ENCODE measurements around the gene PAQR4.

The PAQR4 gene

DNA sequence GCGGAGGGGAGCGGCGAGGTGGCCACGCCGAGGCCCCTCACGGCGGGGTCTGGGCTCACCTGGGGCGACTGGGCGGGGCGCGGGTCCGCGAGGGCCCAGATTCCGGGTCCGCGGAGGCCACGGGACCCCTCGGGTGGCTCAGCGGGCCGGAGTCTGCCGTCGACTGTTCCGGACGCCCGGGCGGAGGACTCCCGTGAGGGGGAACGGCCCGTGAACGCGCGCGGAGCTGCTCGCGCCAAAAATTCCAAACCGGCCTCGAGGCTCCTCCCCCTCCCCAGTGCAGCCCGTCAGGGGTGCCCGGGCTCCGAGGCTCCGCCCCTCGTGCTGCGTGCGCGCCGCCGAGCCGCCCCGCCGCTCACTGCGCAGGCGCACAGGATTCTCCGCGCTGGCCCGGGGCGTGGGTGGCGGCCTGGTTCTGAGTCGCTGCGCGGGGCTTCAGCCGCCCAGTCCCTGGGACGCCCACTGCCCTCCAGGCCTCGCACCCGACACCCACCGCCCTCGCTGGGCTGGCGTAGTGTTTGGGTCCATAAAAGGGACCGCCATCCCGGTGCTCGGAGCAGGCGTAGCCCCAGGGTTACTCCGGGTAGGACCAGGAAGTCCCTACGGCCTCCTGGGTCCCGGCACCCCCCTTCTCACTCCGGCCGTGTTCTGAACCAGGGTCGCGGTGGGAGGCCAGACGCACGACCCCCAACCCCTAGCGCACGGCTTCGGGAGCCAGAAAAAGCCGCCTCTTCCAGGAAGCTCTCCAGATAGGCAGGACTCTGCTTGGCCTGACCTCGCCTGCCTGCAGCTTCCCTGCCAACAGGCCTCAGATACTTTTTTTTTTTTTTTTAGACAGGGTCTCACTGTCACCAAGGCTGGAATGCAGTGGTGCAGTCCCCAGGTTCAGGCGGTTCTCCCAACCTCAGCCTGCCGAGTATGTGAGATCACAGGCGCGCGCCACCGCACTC is 11.4 kb downstream of the PAQR4 start, which contains the start of gene PKMYT1:
Gene PKMYT1 (minus strand): TSS at position 220 of the 950 bp plus-strand sequence. CDS start 789 bp downstream, outside the sequence.
- peak; percentile 96 for DNase-seq (ENCODE audit: low read depth)

DNA sequence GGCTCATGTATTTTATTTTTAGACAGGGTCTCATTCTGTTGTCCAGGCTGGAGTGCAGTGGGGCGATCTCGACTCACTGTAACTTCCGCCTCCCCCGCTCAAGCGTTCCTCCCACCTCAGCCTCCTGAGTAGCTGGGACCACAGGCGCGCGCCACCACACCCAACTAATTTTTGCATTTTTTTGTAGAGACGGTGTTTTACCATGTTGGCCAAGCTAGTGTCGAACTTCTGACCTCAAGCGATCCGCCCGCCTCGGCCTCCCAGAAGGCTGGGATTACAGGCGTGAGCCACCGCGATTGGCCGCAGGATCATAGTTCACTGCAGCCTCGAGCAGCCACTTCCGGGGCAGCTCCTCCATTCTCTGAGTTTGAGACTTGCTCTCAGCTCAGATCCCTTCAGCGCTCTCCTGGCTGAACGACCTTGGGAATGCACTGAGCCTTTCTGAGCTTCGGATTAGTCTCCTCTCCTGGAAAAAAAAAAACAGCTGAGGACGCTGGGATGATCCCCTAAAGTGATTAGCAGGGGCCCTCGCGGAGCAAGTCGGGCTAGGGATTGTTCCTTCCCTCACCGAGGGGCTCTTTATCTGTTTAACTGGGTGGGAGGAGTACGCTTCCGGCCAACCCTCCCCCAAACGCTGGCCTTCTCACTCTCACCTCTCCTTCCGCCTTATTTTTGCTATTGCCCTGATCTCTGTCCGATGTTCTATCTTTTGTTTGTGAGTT is 12.2 kb downstream of the PAQR4 start:
- DNase-seq (ENCODE audit: low read depth): no peak

DNA sequence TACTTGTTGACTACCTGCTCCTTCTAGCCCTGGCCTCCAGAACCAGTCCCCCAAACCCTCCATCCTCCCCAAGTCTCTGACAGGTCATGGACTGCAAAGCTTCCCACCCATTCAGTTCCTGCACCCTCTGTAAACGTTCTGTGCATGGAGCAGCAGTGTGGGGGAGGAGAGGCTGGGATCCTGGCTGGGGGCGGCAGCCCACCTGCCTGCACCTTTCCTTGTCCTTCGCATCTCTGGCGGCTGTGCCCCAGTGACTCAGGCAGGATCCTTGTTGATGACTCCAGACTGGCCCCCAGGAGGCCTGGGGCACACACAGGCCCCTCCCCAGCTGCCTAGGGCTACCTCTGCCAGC is 12.7 kb downstream of the PAQR4 start:
- DNase-seq (ENCODE audit: low read depth): no peak

DNA sequence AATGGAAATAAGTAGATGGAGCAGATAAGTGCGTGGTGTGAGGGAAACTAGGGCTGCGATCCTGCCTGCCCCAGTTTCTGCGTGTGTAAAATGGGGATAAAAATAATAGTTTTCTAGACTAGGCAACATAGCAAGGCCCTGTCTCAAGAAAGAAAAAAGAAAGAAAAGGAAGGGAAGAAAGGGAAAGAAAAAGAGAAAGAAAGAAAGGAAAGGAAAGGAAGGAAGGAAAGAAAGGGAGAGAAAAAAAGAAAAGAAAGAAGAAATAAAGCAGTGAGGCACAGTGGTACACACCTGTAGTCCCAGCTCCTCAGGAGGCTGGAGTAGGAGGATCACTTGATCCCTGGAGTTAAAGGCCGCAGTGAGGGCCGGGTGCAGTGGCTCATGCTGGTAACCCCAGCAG is 13.3 kb downstream of the PAQR4 start:
- no peak for DNase-seq (ENCODE audit: low read depth)

DNA sequence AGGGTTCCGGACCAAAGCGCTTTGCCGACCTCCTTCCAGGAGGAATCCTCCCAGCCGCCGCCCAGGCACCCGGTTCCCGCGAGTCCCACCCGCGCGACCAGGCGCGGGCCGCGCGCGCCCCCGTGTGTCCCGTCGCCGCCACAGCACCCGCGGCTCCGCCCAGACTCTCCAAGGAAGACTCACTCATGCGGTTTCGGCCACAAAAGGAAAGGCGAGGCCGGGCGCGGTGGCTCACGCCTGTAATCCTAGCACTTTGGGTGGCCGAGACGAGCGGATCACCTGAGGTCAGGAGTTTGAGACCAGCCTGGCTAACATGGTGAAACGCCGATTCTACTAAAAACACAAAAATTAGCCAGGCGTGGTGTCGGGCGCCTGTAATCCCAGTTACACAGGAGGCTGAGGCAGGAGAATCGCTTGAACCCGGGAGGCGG is 14.6 kb downstream of the PAQR4 start:
- DNase-seq (ENCODE audit: low read depth): peak; percentile 59

DNA sequence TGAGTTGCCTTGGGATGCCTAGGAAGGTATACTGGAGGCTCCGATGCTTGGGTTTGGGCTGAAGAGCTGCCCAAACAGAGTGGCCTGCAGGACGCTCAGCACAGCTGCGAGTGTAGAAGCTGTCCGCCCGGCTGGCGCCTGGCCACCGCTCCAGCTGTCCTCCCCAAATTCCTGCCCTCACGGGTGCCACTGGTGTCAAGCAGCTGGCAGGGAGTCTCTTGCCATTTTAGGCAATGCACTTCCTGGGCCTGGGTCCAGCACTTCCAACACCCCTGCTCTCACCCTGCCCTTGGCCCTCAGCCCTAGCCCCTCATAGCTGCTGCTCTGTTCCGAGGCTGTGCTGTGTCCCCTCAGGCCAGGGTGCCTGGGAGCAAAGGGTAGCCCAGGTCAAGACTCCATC is 16.3 kb downstream of the PAQR4 start:
- DNase-seq (ENCODE audit: low read depth): no peak

DNA sequence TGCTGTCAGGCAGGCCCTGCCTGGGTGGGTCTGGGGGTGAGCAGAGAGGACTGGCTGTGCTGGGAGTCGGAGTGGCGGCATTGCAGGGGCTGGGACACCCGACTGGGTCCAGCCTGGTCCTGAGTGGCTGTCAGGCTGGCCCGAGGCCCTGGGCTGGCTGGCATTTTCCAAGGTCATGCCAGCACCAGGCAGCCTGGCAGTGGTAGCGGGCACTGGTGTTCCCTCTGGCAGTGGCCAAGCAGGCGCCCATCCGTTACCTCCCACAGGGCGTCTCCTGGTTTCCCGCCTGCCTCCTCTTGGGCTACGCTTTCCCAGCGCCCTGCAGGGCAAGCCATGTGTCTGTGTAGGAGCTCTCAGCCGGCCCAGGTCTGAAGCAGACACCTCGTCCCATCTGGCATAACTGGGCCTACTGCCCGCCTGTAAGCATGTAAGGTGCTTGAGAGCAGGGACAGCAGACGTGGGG is 16.8 kb downstream of the PAQR4 start:
- no peak for DNase-seq (ENCODE audit: low read depth)

DNA sequence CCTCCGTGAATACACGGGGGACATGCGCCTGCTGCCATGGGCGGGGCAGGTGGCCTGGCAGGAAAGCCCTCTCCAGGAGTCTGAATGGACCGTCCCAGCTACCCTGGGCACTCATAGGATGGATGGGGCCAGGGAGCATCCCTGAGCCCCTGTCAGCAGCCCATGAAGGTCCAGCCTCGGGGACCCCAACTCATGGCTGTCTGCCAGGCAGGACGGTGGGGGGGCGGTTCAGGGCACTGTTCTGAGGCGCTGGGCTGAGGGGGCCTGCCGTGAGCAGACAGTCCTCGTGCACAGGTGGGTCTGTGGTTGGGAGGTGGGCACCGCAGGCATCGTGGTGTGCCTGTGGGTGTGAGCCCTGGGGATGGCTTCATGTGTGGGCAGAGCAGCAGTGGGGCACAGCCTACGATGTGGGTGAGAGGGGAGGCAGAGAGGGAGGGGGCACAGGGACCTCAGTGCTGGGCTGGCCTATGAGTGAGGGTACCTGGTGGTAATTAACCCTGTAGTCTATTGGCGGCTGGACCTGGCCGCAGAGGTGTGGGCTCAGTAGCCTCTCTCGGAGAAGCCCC is 17.6 kb downstream of the PAQR4 start:
- no peak for DNase-seq (ENCODE audit: low read depth)

DNA sequence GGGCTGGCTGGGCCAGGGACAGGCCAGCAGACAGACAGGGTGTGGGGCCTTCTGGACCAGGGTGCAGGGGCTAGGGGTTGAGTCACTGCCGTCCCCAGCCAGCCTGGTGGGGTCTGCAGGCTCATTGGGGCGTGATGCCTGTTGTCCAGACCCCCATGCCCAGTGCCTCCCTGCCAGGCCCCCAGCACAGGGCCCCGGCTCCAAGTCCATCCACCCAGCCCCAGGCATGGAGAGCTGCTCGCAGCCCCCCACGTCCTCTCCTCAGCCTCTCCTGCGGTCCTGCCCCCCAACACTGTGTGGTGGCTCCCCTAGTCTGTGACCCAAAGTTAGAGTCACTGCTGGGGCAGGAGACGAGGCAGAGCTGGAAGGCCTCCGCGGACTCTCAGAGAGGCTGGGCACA is 18.1 kb downstream of the PAQR4 start:
- no peak for DNase-seq (ENCODE audit: low read depth)

DNA sequence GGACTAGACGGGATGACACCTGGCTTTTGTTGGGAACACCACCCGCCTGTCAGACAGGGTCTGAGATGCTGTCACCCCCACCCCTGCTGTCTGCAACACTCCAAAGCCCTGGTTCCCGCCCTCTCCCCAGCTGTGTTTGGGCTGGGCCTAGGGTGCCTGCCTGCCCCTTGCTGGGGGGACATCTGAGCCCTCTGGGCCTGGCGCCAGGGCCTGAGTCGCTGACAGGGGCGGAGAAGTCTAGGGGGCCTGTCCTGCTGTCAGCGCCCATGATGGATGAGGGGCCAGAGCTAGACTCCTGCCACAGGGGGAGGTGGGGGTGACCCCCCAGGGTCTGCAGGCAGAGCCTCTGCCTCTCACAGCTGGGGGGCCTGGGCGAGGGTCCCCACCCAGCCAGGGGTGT is 18.7 kb downstream of the PAQR4 start:
- no peak for DNase-seq (ENCODE audit: low read depth)

DNA sequence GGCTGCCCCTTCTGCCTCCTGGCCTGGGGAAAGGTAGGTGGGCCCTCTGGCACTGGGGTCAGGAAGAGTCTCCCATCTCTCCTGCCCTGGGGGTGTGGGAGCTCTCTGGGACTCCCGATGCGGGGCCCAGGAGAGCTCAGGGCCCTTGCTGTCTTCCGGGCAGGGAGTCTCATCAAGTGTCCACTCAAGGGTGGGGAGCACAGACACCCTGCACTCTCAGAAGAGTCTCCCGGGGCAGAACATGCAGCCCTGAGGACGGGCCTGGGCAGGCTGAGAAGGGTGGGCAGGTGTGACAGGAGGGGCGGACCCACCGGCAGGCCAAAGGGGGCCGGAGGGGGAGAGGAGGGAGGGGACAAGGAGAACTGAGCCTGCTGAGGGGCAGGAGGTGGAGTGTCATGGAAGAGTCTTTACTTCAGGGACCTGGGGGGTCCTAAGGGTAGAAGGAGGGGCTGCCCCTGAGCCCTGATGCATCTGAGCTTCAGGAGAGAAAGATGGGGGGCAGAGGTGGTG is 19.5 kb downstream of the PAQR4 start:
- DNase-seq (ENCODE audit: low read depth): no peak

DNA sequence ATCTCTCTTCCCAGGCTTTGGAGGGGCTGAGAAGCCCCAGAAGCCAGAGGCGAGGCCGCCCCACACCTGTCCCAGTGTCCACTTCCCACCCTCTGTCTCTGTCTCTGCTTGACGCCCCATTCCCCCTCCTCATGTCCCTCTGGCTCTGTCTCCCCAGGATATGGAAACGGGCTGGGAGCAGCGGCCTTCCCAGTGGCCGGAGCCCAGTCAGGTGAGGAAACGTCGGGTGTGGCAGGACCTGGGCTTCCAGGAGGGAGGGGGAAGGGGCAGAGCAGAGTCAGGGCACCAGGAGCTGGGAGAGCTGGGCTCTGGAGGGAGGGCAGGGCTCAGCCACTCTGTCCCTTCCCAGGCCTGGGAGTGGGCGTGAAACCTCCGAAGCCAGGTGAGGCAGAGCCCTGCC is 21.7 kb downstream of the PAQR4 start:
- DNase-seq (ENCODE audit: low read depth): no peak

DNA sequence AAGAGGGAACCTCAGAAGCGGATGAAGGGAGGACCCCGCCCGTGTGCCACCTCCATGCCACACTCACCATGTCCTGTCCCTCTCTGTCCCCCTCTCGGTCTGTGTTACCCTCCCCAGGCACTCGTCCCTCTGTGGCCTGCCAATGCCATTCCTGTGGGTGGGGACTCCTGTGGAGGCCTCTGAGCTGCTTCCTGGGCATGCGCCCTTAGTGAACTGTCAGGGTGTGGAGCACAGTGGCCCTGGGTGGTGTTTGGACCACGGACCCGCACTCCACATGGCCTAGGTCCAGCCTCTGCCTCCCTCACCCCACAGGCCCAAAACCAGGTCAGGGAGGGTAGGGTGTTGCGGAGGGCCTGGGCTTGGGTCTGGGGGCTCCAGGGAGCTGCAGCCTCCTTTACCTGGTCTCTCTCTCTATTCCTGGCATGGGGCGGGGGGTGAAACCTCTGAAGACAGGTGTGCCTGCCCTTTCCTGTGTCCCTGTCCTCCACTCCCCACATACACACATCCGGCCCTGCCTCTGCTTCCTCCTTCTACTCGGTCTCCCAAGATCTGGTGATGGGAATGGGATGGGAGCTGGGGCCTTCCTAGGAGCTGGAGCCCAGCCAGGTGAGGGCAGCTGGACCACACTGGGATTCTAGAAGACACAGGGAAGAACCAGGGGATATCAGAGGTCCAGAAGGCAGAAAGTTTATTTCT is 22.6 kb downstream of the PAQR4 start:
- DNase-seq (ENCODE audit: low read depth): no peak

DNA sequence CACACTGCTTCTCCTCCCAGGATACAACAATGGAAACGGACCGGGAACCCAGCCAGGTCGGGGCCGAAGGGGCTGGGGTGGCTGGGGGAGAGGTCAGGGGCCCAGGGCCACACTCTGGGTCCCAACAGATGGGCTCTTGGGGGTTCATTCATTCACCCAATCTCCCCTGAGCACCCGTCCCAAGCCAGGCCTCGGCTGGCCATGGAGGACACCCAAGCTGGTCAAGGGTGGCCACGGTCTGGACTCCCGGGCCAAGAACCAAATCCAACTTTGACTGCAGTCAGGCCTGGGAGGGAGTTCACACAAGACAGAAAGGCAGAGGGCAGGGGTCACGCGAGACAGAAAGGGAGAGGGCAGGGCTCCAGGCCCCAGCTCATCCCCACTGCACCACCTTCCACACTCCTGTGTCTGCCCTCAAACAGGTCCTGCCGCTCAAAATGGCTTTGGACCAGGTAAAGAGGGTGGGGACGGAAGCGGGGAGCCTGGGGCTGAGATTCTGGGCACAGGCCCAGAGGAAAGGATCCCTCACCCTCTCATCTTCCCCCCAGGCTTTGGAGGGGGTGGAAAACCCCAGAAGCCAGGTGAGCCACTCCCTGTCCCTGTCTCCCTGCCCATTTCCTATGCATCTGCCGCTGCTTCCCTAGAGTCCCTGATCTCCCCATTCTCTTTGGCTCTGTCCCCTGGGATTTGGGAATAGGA is 23.4 kb downstream of the PAQR4 start:
- DNase-seq (ENCODE audit: low read depth): no peak

DNA sequence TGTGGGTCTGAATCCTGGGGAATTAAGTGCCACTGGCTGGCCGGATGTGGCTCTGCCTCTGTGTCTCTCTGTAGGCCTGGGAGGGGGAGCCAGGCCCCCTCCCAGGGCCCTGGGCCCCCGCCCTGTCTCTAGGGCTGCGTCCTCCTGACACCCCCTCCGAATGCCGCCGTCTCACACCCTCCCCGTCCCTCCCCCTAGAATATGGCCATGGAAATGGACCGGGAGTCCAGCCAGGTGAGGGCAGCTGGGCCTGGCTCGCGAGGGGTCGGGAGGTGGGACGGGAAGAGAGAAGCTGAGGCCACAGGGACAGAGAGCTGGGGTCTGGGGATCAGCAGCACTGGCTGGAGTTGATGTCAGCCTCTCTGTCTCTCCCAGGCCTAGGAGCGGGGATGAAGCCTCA is 27.1 kb downstream of the PAQR4 start:
- no peak for DNase-seq (ENCODE audit: low read depth)

DNA sequence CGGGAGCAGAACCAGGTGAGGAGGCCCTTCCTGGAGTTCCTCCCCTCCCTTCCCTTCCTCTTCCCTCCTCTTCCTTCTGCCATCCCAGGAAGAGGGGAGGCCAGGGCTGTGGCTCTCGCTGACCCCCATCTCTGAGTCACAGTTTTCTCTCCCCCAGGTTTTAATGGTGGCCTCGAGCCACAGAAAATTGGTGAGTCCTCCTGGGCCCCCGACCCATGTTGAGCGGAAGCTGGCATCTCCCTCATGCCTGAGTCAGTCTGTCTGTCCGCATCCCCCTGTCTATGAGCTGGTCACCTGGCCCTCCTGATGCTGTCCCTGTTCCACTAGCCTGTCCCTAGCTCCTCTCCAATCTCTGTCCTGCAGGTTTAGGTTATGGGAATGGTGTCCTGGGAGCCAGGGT is 30.8 kb downstream of the PAQR4 start:
- DNase-seq (ENCODE audit: low read depth): no peak

DNA sequence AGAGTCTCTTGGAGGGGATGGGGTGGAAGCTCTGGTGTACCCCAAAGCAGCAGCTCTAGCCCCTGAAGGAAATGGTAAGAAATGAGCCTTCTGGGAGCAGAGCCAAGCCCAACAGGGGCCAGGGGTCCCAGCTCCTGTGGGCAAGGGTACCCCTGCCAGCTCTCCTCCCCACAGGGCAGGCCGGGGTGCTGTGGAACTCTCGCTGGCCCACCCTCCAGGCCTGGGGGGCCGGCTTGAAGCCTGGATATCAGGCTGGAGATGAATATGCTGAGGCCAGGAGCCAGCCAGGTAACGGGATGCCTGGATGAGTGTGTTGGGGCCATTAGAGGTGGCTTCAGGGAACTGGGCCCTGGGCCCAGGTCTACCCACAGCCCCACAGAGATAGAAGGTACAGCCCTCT is 31.4 kb downstream of the PAQR4 start:
- DNase-seq (ENCODE audit: low read depth): no peak

DNA sequence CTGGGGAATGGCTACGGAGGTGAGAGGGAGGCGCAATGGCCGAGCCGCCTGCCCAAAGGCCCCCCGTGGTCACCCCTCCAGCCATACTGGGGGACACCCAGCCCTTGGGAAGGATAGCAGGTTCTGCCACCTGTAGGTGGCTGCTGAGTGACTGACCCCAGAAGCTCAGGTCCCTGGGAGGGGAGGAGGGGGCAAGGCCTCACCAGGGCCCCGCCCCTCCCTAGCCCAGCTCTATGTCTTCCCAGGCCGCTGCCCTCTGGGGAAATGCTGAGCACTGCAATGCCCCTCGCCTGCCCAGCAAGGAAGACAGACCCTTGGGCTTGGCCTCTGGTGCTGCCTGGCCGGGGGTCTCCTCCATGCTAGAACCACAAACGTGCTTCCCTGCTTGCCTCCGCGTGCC is 32.2 kb downstream of the PAQR4 start:
- DNase-seq (ENCODE audit: low read depth): no peak

DNA sequence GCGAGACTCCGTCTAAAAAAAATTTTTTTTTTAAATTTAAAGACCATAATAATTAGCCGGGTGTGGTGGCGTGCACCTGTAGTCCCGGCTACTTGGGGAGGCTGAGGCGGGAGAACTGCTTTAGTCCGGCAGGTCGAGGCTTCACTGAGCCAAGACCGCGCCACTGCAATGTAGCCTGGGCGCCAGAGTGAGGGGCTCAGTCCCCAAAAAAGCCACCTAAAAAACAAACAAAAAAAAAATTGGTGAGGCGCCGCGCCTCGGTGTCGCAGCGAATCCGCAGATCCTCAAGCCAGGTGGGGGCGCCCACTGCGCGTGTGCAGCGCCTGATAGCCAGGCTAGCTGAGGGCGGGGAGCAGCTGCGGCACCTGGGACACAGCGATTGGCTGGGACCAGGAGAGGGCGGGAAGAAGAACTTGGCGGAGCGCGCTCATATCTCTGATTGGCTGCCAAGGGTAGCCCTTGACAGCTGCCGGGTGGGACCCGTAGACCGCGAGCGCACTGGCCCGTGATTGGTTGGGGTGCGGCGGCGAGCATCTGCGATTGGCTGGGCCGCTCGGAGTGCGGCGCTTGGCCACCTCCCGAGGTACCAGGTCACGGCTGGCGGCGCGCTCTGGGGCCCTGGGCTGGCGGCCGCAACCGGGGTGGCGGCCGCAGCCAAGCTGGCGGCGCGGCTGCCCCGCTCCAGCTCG is 34.6 kb downstream of the PAQR4 start:
- DNase-seq (ENCODE audit: low read depth): peak; percentile 81

DNA sequence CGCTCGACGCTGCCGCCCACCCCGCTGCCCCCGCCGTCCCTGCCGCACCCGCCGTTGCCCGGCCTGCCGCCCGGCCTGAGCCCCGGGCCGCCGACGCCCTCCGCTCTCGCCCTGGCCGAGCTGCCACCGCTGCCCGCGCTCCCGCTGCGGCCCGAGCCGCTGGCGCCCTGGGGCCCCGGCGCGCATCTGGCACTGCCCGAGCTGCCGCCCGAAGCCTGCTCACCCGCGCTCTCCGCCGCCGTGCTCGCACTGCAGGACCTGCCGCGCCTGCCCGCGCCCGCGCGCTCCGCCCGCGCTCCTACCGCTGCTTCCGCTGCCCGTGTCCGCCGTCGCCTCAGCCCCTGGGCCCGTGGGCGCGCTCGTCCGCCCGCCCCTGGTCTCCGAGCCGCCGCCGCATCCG is 35.2 kb downstream of the PAQR4 start:
- DNase-seq (ENCODE audit: low read depth): no peak

DNA sequence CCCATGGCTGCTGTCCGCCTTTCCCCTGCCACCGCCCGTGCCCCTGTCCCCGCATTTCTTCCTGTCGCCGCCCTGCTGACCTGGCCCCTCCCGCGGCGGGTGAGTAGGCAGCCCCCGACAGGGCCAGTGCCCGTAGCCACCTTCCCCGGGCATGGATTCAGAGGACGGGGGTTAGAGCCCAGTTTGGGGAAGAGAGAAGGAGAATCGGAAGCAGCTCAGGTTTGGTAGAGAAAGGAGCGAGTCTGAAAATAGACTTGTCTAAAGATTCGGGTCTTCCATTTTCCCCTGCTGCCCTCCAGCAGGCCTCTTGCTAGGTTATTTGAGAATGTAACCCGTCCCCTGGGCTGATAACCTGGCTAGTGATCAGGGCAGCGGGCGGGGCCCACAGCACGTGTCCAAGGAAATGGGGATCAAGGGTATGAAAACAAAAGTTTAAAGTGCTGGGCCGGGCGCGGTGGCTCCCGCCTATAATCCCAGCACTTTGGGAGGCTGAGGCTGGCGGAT is 35.7 kb downstream of the PAQR4 start:
- DNase-seq (ENCODE audit: low read depth): no peak

Data from stimulated activated CD8-positive, alpha-beta memory T cell treated with anti-CD3 and anti-CD28 coated beads, Interleukin-15, amount 100 ng/mL, for 24 hours (primary cell).